B cell (primary cell): ENCODE data around the gene LMOD2. TPM values are rescaled to one million over a fixed set of nuclear protein-coding genes. Genes with fewer than 3 reads are reported as not detected.

Experiments used
- ATAC-seq: fragments of 200-7000 bp; cut with Tn5 transposase; one replicate; pipeline ENCODE4 v1.10.0; 2021; ENCODE audit warnings: low read depth, mild to moderate bottlenecking, moderate number of reproducible peaks, moderate library complexity
- CTCF ChIA-PET: fragments of 350-600 bp; sonication (Branson Sonifier 250); formaldehyde crosslinking; loops from one replicate; lab custom pipeline; 2021; ENCODE audit warnings: antibody characterized with exemption, inconsistent platforms; lab: Charles Lee
- POLR2A ChIA-PET: fragments of 350-600 bp; sonication (Branson Sonifier 250); formaldehyde crosslinking; loops from one replicate; lab custom pipeline; 2021; ENCODE audit warnings: antibody characterized with exemption; lab: Charles Lee
- DNase-seq: peaks from one replicate; pipeline ENCODE4 v3.0.0; 2013
- H2AFZ ChIP-seq: 2 replicates; pipeline ENCODE4 v1.6.1; 2012; ENCODE audit warnings: mild to moderate bottlenecking, low read depth, low read length; ENCODE audit not compliant: insufficient read depth, poor library complexity, severe bottlenecking
- H3K27ac ChIP-seq, 2 donors: 1 replicate in 1 of 2; 2 replicates in 1 of 2; pipeline ENCODE4 v1.5.1; 2012 to 2013; ENCODE audit warnings: low read length in 2 of 2, mild to moderate bottlenecking in 2 of 2, moderate library complexity in 1 of 2
- H3K27me3 ChIP-seq, 4 experiments: fragments of 200-600 bp in 1 of 4; sonication (generic) in 1 of 4; replicated peaks in 1 of 4; 1 replicate in 2 of 4; 2 replicates in 2 of 4; pipeline versions ENCODE4 v1.6.1 to v1.7.0; 2013 to 2016; ENCODE audit warnings: low read length in 3 of 4, mild to moderate bottlenecking in 2 of 4, mixed read lengths in 1 of 4, moderate library complexity in 1 of 4; ENCODE audit not compliant: insufficient read depth in 4 of 4, control insufficient read depth in 3 of 4; ENCODE audit errors: control extremely low read depth in 1 of 4
- H3K36me3 ChIP-seq, 2 experiments: replicated peaks in 1 of 2; 1 replicate in 1 of 2; 2 replicates in 1 of 2; pipeline versions ENCODE4 v1.6.1 to v1.7.1; 2013; ENCODE audit warnings: low read length in 1 of 2; ENCODE audit not compliant: insufficient read depth in 2 of 2, control insufficient read depth in 1 of 2; ENCODE audit errors: control extremely low read depth in 1 of 2, extremely low read depth in 1 of 2
- H3K4me1 ChIP-seq, 2 donors: fragments of 200-600 bp in 1 of 2; sonication (generic) in 1 of 2; 1 replicate in 1 of 2; 2 replicates in 1 of 2; pipeline versions ENCODE4 v1.5.1 to v1.6.1; 2013 to 2017; ENCODE audit warnings: low read length in 2 of 2; ENCODE audit not compliant: control insufficient read depth in 2 of 2, insufficient read depth in 2 of 2
- H3K4me2 ChIP-seq: replicated peaks from 2 replicates; pipeline ENCODE3; 2012; ENCODE audit warnings: mild to moderate bottlenecking, low read depth, low read length; ENCODE audit not compliant: poor library complexity, severe bottlenecking
- H3K4me3 ChIP-seq, 5 experiments: fragments of 200-600 bp in 1 of 5; sonication (generic) in 1 of 5; 1 replicate in 3 of 5; 2 replicates in 2 of 5; pipeline versions ENCODE4 v1.5.1 to v1.7.0; 2011 to 2016; ENCODE audit warnings: low read length in 4 of 5, mild to moderate bottlenecking in 4 of 5, low read depth in 2 of 5, control low read depth in 1 of 5, moderate library complexity in 1 of 5; ENCODE audit not compliant: insufficient read depth in 1 of 5; ENCODE audit errors: control extremely low read depth in 1 of 5, extremely low read depth in 1 of 5
- H3K79me2 ChIP-seq: fragments of 200-600 bp; sonication (generic); one replicate; pipeline ENCODE4 v1.6.0; 2016; ENCODE audit warnings: low read length; ENCODE audit not compliant: control insufficient read depth, insufficient read depth
- H3K9ac ChIP-seq: fragments of 200-600 bp; sonication (generic); 2 replicates; pipeline ENCODE4 v1.6.1; 2017; ENCODE audit warnings: mild to moderate bottlenecking, low read length, moderate library complexity
- H3K9me3 ChIP-seq, 3 donors: one replicate each; pipeline versions ENCODE4 v1.6.1 to v1.7.1; 2013; ENCODE audit warnings: low read length in 2 of 3; ENCODE audit not compliant: control insufficient read depth in 2 of 3, insufficient read depth in 1 of 3; ENCODE audit errors: control extremely low read depth in 1 of 3
- H4K20me1 ChIP-seq: 2 replicates; pipeline ENCODE4 v1.6.0; 2012; ENCODE audit warnings: mild to moderate bottlenecking, low read length; ENCODE audit not compliant: insufficient read depth, control insufficient read depth, poor library complexity, severe bottlenecking
- H3K27ac Mint-ChIP-seq: one replicate; pipeline ENCODE4 v1.8.0; 2021; ENCODE audit warnings: mixed read lengths
- H3K27me3 Mint-ChIP-seq: one replicate; pipeline ENCODE4 v1.8.0; 2021; ENCODE audit warnings: mixed read lengths
- H3K4me1 Mint-ChIP-seq: one replicate; pipeline ENCODE4 v1.8.0; 2021; ENCODE audit warnings: mixed read lengths
- H3K4me3 Mint-ChIP-seq: one replicate; pipeline ENCODE4 v1.8.0; 2021; ENCODE audit warnings: mixed read lengths
- H3K9me3 Mint-ChIP-seq: one replicate; pipeline ENCODE4 v1.8.0; 2022; ENCODE audit warnings: mixed read lengths; ENCODE audit not compliant: insufficient read depth
- CTCF ChIP-seq: fragments of 200-600 bp; IDR thresholded peaks from one replicate; pipeline ENCODE4 v1.8.0; 2022; ENCODE audit warnings: antibody characterized with exemption, mild to moderate bottlenecking
- EZH2 ChIP-seq: IDR thresholded peaks from 2 replicates; pipeline ENCODE4 v1.6.1; 2012; ENCODE audit warnings: borderline replicate concordance, low read depth, mild to moderate bottlenecking, moderate library complexity, low read length; ENCODE audit not compliant: insufficient read depth, poor library complexity, severe bottlenecking
- WGBS: methylation state at CpG from one replicate; pipeline ENCODE4 v1.1.5; 2013; ENCODE audit warnings: missing lambda C conversion rate; ENCODE audit not compliant: insufficient coverage; 5-methylcytosine and 5-hydroxymethylcytosine counted together
- intact Hi-C: fragments of 100-400 bp; cut with micrococcal nuclease; formaldehyde crosslinking; loops from one replicate; pipeline ENCODE4 v1.10.0; 2022
- polyA plus RNA-seq: library from polyadenylated mRNA; depleted of rRNA; stranded (reverse); fragments of >200 nt; gene quantifications from 2 replicates; pipeline ENCODE4 v1.2.3, GENCODE V29; 2012
- total RNA-seq, 2 donors: library from RNA; stranded (reverse); fragments of 120-200 nt in 1 of 2; gene quantifications; 1 replicate in 1 of 2; 2 replicates in 1 of 2; pipeline versions ENCODE4 v1.2.3 to v1.2.4, GENCODE V29; 2013 to 2022

The LMOD2 gene
- total and polyA plus RNA-seq, 2 donors (not counting 1 experiment from before 2014, with no cell fraction given), result not detected

- H3K4me3 ChIP-seq, result no peak overlapping the region
- H3K79me2 ChIP-seq, result no peaks in the 10 kb centered on the region
- TF ChIP-seq EZH2 (no peak), CTCF (peak; percentile 59)
- intact Hi-C loops, result no loop called here
- no peaks in the 10 kb centered on the region for H4K20me1 ChIP-seq
- POLR2A ChIA-PET, result no interaction called here
- H3K27me3 Mint-ChIP-seq, result peaks cover 10% of the 10 kb centered on the region
- H3K9me3 Mint-ChIP-seq, result no peaks in the 10 kb centered on the region
- WGBS, result 58% methylated on average over 12 of the region's 12 CpGs
- H3K4me1 ChIP-seq, result no peaks in the 10 kb centered on the region
- no peak overlapping the region for H3K4me3 Mint-ChIP-seq
- no peaks in the 10 kb centered on the region for H3K27me3 ChIP-seq
- H3K36me3 ChIP-seq, result no peaks in the 10 kb centered on the region
- DNase-seq (peak; percentile 50), ATAC-seq (no peak)
- CTCF ChIA-PET, result interaction anchor here (0.8 to 1.5 kb wide), 5 partner anchors 67 to 316 kb away, joined by 3 to 6 read pairs (median 4); partner anchors contain the start of gene NDUFA5
- no peak overlapping the region for H3K27ac ChIP-seq
- peak overlapping the region; percentile 36 for H2AFZ ChIP-seq
- no peak overlapping the region for H3K27ac Mint-ChIP-seq
- H3K4me1 Mint-ChIP-seq, result no peaks in the 10 kb centered on the region
- no peak overlapping the region for H3K4me2 ChIP-seq
- no peak overlapping the region for H3K9ac ChIP-seq
- H3K9me3 ChIP-seq, result no peaks in the 10 kb centered on the region
Observed at GRCh38 chr7:123624527-123625183, 31.0 kb upstream of the LMOD2 start.

GRCh38 chr7:123625254-123625653 is 30.4 kb upstream of the LMOD2 start:
- Histone ChIP-seq H3K9me3 (no peaks in the 10 kb centered on the region), H3K4me2 (no peak overlapping the region), H3K79me2 (no peaks in the 10 kb centered on the region), H3K9ac (no peak overlapping the region), H3K27ac (no peak overlapping the region), H3K4me1 (no peaks in the 10 kb centered on the region), H3K4me3 (no peak overlapping the region), H4K20me1 (no peaks in the 10 kb centered on the region), H3K36me3 (no peaks in the 10 kb centered on the region), H2AFZ (no peak overlapping the region), H3K27me3 (no peaks in the 10 kb centered on the region)
- DNase-seq (no peak), ATAC-seq (no peak)
- no peaks in the 10 kb centered on the region for H3K9me3 Mint-ChIP-seq
- no peaks in the 10 kb centered on the region for H3K4me1 Mint-ChIP-seq
- no peak overlapping the region for H3K27ac Mint-ChIP-seq
- no peak overlapping the region for H3K4me3 Mint-ChIP-seq
- POLR2A ChIA-PET, result no interaction called here
- intact Hi-C loops, result no loop called here
- H3K27me3 Mint-ChIP-seq, result peaks cover 4% of the 10 kb centered on the region
- CTCF ChIA-PET, result interaction anchor here (0.8 to 1.5 kb wide), 3 partner anchors 68 to 315 kb away, joined by 3 to 5 read pairs (median 3); partner anchors contain the start of gene NDUFA5
- no peak for TF ChIP-seq EZH2
- TF ChIP-seq CTCF, result no peak
- WGBS, result 70% methylated on average over 2 of the region's 2 CpGs
